Sciatic nerve (tissue), 2 donors: ENCODE results near the gene ARHGEF17. TPM values are rescaled to one million over a fixed set of nuclear protein-coding genes. Genes with fewer than 3 reads are reported as not detected.

ENCODE experiments used
- ATAC-seq: fragments of 200-7000 bp; cut with Tn5 transposase; one replicate; pipeline ENCODE4 v1.9.1; 2020; ENCODE audit warnings: mild to moderate bottlenecking, moderate library complexity
- DNase-seq: peaks from one replicate; pipeline ENCODE4 v3.0.0-alpha.2; 2020; ENCODE audit warnings: low spot score
- intact Hi-C: fragments of 100-400 bp; cut with DNase I; formaldehyde crosslinking; loops from one replicate; pipeline ENCODE4 v1.14.2; 2022
- total RNA-seq: library from RNA; stranded (reverse); fragmentation: NEBNext Ultra II Directional; extraction: Animal tissue kit (Norgen Biotek cat#: 25700); gene quantifications from one replicate; pipeline ENCODE4 v1.2.1, GENCODE V29; 2021
- donor health status: DM: no; HTN: no; CAD: no.
- donor health status: DM: no; HTN: no; CAD: no.

Gene ARHGEF17
- total RNA-seq, 1 donor from 2014 or later = 110 TPM

DNA sequence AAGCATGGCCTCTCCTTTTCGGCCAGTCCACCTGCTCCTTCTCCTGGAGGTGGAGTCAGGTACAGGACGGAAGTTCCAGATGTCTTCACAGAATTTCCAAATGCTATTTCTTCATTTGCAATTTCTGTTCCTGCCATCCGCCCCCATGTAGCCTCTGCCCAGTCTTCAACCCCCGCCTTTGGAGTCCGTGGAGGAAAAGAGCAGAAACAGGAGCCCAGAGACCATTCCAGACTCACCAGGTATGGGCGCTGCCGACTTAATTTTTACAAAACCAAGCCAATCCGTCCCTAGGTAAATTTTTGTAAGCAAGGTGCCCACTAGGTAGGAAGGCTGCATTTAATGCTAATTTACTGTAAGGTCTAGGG, 97.1 kb downstream of the ARHGEF17 start:
- ATAC-seq (no peak), DNase-seq (no peak)
- intact Hi-C loops = loop anchor here (10.0 kb wide), 1 partner anchor 260 kb away; no protein-coding TSS in a partner anchor

DNA sequence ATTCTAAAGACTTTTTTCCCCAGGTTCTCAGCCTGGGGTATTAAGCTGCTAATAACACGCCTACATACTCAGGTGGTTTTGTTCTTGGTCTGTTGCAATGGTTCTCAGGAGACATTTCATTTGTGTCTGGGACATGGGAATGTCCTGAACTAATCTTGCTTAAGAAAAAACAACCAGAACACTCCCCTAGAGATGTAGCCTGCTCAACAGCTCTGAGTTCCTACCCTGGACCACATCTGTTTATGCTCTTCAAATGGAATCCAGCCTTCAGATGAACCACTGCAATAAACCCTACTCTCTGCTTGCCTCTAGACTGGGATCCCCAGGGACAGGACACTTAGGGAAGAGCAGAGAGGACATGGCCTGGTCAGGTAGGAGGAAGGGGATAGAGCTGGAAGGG, 98.1 kb downstream of the ARHGEF17 start:
- ATAC-seq (peak; percentile 54), DNase-seq (no peak)
- intact Hi-C loops = loop anchor here (10.0 kb wide), 1 partner anchor 259 kb away; no protein-coding TSS in a partner anchor

GRCh38 chr11:73406619-73407018, 98.5 kb downstream of the ARHGEF17 start:
- no peak for ATAC-seq
- intact Hi-C loops = loop anchor here (10.0 kb wide), 1 partner anchor 258 kb away; no protein-coding TSS in a partner anchor
- no peak for DNase-seq

GRCh38 chr11:73409431-73409830, 101.4 kb downstream of the ARHGEF17 start:
- no peak for DNase-seq
- ATAC-seq = no peak
- intact Hi-C loops = loop anchor here (10.0 kb wide), 1 partner anchor 255 kb away; no protein-coding TSS in a partner anchor

GRCh38 chr11:73410627-73411026, 102.6 kb downstream of the ARHGEF17 start:
- DNase-seq (no peak), ATAC-seq (no peak)
- intact Hi-C loops = no loop called here

- intact Hi-C loops = no loop called here
- DNase-seq (no peak), ATAC-seq (no peak)
These were observed 103.0 kb downstream of the ARHGEF17 start for GRCh38 chr11:73411031-73411430.

- no peak for ATAC-seq
- intact Hi-C loops = no loop called here
- DNase-seq = no peak
These were observed 104.2 kb downstream of the ARHGEF17 start for GRCh38 chr11:73412308-73412707.

- intact Hi-C loops = no loop called here
- ATAC-seq (no peak), DNase-seq (no peak)
These were observed 105.2 kb downstream of the ARHGEF17 start for GRCh38 chr11:73413256-73413655.

DNA sequence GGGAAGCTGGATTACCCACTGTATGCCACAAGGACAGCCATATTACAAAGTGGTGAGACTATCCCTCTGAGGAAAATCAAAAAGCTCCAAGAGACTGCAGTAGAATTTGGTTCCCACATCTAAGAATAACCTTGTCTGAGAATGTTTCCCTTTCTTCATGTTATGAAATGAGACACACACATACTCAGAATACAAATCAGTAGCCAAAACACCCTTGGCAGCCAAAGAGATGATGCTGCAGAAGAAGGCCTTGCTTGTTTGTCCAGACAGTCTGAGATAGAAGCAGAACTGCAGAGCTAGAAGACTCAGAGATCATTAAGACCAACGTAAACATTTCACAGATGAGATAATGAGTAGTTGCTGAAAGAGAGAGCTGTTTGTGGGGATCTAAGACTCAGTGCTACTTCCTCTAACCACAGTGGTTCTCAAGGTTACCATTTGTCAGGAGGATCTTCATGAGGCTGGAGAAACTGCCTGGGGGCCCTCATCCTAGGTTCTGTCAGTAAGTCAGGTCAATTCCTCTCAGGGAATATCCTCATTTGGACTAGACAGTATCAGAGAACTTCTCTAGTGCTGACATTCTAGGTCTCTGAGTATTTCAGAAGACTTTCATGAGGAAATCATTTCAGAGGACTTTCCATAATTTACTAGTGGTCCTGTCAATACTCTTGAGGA, 107.0 kb downstream of the ARHGEF17 start:
- ATAC-seq (peak; percentile 79), DNase-seq (no peak)
- intact Hi-C loops = no loop called here

- ATAC-seq = peak; percentile 49
- intact Hi-C loops = no loop called here
- no peak for DNase-seq
These were observed 108.0 kb downstream of the ARHGEF17 start for GRCh38 chr11:73415854-73416615.

DNA sequence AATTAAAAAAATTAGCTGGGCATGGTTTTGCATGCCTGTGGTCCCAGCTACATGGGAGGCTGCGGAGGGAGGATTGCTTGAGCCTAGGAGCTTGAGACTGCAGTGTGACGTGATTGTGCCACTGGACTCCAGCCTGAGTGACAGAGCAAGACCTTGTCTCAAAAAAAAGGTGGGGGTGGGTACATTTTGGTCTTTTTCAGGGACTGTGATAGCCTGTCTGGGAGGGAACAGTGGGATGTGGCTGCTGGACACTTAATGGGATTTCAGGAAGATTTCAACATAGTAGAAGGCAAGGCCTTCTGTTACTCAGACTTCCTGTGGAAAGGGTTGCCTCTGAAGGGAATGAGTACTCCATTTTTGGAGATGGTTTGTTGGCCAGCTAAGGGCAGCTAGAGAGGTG, 108.7 kb downstream of the ARHGEF17 start:
- intact Hi-C loops = no loop called here
- peak; percentile 60 for ATAC-seq
- no peak for DNase-seq

Other genes with a start within 250 kb of the ARHGEF17 start
- 64.7 TPM for gene FCHSD2, start 166.0 kb upstream of the ARHGEF17 start, total RNA-seq
- 12.3 TPM for gene P2RY2, start 90.0 kb upstream of the ARHGEF17 start, total RNA-seq
- 3.6 TPM for gene P2RY6, start 35.9 kb upstream of the ARHGEF17 start, total RNA-seq
- gene RELT, start 68.1 kb downstream of the ARHGEF17 start, total RNA-seq = 9.4 TPM